PC-3 (cell line): ENCODE results near the gene DIRAS3.

Experiments used
- CTCF ChIP-seq: fragments of 300-600 bp; sonication (generic); conservative IDR thresholded peaks from 2 replicates; pipeline ENCODE4 v1.5.1; 2017; ENCODE audit warnings: antibody characterized with exemption, low read depth, mild to moderate bottlenecking, low read length
- EZH2phosphoT487 ChIP-seq: fragments of 300-600 bp; sonication (generic); IDR thresholded peaks from 2 replicates; pipeline ENCODE4 v1.6.1; 2018; ENCODE audit warnings: mild to moderate bottlenecking, antibody characterized with exemption, low read length, borderline replicate concordance

- TF ChIP-seq EZH2phosphoT487 (no peak), CTCF (no peak)
Measured at GRCh38 chr1:68049941-68050878, at the start of gene DIRAS3.
